Daoy (cell line): ENCODE results near the gene KRTAP10-1. TPM values are rescaled to one million over a fixed set of nuclear protein-coding genes. Genes with fewer than 3 reads are reported as not detected.
"Not testable (repeated sequence)": the region's sequence is repeated elsewhere in the genome, so short reads cannot be mapped to it uniquely, and the experiment has no call there.

Experiments used
- DNase-seq: peaks from one replicate; pipeline ENCODE4 v3.0.0-alpha.2; 2015; ENCODE audit warnings: low read depth
- total RNA-seq: library from RNA; depleted of rRNA; stranded (reverse); fragments of >200 nt; shearing (Covaris generic); gene quantifications from 2 replicates; pipeline ENCODE4 v1.2.3, GENCODE V29; 2014

KRTAP10-1 gene
- total RNA-seq, 1 experiment from 2014 or later = not detected

DNA sequence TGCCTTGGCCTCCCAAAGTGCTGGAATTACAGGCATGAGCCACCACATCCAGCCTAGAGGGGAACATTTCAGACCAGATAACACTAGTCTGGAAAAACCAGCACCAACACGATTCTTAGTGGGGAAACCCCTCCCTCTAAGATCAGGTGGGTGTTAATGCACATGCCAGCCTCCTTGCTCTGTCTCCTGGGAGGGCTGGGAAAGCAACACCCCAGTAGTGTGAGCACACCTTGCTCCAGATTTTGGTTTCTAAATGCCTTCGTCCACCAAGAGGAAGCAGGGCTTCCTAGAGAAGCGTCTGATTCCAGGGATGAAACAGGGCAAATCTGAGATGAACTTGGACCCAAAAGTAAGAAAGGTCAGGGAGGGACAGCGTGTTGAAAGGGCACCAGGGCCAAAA, 31.3 kb upstream of the KRTAP10-1 start:
- DNase-seq = no peak

DNA sequence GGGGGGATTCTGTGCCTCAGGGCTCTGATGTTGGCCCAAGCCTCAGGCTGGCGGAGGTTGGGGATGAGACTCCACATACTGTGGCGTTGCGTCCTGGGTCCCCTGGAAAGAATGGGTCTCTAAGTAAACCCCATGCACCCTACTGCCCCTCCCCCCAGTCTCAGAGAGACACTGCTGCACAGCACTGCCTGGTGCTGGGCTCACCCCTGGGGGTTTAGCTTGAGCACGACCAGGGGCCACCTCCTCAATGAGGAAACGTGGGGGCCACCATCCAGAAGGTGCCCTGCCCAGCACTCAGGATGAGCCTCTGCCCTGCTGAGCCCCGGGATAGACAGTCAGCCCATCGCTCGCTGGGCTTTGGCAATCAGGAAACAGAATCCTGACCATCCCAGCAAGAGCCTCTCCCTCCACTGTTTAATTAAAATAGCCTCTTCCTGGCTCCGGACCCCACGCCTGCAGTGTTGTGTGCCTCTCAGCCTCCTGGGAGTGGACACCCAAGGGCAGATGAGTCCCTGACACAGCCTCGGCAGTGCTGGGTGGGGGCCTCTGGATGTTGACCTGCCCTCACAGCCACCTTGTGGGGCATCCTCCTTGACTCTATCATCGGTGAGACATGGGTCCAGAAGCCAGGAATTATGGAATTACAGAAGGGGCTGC, 30.0 kb upstream of the KRTAP10-1 start:
- no peak for DNase-seq

GRCh38 chr21:44568667-44569556, 28.9 kb upstream of the KRTAP10-1 start:
- no peak for DNase-seq

- DNase-seq = no peak
Measured at GRCh38 chr21:44568261-44568660, 28.3 kb upstream of the KRTAP10-1 start.

GRCh38 chr21:44567481-44568171, 27.6 kb upstream of the KRTAP10-1 start:
- no peak for DNase-seq

- no peak for DNase-seq
Measured at GRCh38 chr21:44566403-44566802, 26.4 kb upstream of the KRTAP10-1 start.

DNA sequence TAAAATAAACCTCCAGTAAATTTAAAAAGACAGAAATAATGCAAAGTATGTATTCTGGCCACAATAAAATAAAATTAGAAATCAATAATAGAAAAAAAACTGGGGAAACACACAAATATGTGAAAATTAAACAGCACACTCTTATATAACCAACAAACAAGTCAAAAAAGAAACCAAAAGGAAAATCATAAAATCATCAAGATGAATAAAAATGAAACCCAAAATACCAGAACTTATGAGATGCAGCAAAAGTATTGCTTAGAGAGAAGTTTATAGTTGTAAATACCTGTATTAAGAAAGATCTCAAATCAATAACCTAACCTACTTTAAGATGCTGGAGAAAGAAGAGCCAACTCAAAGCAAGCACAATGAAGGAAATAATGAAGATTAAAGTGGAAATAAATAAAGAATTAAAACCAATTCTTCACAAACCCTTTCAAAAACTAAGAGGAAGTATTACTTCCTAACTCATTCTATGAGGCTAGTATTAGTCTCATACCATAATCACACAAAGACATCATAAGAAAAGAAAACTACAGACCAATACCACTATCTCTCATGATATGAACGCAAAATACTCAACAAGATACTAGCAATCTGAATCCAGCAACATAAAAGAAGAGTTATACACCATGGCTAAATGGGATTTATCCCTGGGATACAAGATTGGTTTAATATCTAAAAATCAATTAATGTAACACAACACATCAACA, 25.0 kb upstream of the KRTAP10-1 start:
- no peak for DNase-seq

GRCh38 chr21:44564099-44564498, 24.1 kb upstream of the KRTAP10-1 start:
- no peak for DNase-seq

DNA sequence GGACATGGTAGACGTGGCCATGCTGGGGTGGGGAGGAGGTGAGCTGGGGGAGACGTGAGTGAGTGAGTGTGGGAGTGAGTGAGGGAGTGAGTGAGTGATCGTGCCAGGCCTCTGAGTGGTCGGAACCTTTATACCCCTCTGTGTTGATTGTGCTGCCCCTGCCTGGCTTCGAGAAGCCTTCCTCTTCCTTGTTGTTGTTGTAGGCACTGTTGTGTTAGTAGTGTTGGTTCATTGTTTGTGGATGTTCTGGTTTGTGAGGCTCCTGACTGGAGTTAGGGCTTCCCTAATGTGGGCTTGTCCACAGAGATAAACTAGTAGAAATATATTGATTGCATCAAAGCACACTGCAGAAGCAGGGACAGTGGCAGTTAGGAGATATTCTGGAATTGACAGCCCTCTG, 18.7 kb upstream of the KRTAP10-1 start, which contains the start of gene KRTAP10-3:
TSS of gene KRTAP10-3 (minus strand) at position 101 of the 400 bp plus-strand sequence. CDS start at position 21, 80 bp downstream.
- DNase-seq = no peak

DNA sequence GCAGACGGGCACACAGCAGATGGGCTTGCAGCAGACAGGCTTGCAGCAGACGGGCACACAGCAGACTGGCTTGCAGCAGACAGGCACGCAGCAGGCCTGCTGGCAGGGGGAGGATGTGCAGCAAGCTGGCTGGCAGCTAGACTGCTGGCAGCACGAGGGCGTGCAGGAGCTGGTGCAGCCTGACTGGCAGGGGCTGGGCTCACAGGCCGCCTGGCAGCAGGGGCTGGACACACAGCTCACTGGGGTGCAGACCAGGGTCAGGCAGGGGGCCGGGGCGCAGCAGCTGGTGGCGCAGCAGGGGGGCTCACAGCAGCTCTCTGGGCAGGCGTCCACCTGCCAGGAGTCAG, 18.3 kb upstream of the KRTAP10-1 start:
- DNase-seq = not testable (repeated sequence)

GRCh38 chr21:44557491-44558328, 17.7 kb upstream of the KRTAP10-1 start:
- DNase-seq = no peak

GRCh38 chr21:44556879-44557278, 16.9 kb upstream of the KRTAP10-1 start:
- DNase-seq = no peak

GRCh38 chr21:44555200-44555875, 15.3 kb upstream of the KRTAP10-1 start:
- no peak for DNase-seq

- no peak for DNase-seq
Measured at GRCh38 chr21:44552681-44553080, 12.7 kb upstream of the KRTAP10-1 start.

- no peak for DNase-seq
Measured at GRCh38 chr21:44552136-44552535, 12.1 kb upstream of the KRTAP10-1 start.

- DNase-seq = no peak
Measured at GRCh38 chr21:44551340-44551961, 11.5 kb upstream of the KRTAP10-1 start, which contains the start of gene KRTAP10-2. Gene KRTAP10-2, minus strand, starts transcription at chr21:44551505. Its CDS starts 47 bp downstream, at chr21:44551458.

GRCh38 chr21:44550807-44551206, 10.8 kb upstream of the KRTAP10-1 start:
- DNase-seq = peak; percentile 53

DNA sequence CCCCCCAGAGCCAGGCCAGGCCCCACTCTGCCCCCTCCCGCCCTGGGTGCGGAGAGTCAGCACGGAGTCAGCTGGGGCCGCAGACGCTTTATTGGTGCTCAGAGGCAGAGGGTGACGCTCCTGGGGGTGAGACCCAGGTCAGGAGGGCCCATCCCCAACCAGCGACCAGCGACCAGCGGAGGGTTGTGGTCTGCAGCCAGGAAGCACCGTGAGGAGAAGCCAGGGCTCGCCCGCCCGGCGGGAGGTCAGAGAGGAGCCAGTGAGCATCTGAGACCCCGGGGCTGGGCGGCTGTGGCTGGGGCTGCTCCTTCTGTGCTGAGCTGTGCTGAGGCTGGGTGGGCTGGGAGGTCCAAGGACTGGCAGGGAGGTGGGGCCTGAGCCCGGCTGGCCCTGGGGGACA, 10.3 kb upstream of the KRTAP10-1 start:
- not testable (repeated sequence) for DNase-seq

DNA sequence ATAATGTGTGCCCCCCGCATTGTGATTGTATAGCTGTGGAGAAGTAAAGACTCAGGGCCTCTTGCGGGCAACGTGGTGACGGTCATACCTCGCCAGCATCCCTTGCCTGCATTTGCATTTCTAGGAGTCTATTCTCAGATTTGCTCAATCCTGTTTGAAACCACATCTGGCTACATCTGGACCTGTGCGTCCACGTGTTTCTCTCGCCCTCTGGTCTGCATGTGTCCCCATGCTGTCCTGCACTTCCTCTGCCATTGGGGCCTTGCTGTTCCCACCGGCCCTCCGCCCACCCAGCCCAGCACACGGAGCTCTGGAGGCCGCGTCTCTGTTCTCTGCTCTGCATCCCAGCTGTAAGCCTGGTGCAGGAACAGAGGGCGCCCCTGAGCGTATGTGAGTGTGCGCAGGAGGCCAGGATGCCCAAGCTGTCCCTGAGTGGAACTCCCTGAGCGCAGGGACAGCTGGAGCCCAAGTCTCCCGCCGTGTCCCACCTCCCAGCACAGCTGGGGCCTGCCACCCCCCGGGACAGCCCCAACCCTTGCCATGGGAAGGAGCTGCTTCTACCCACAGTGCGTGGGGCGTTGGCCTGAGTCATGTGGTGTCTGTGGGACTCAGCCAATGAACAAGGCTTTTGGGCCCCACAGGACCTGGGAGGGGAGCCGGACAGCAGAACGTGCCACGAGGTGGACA, 9.7 kb upstream of the KRTAP10-1 start:
- no peak for DNase-seq
